Left renal pelvis (tissue), 4 donors: ENCODE results near the gene RBKS. TPM values are rescaled to one million over a fixed set of nuclear protein-coding genes. Genes with fewer than 3 reads are reported as not detected.
"Not testable (repeated sequence)": the region's sequence is repeated elsewhere in the genome, so short reads cannot be mapped to it uniquely, and the experiment has no call there.

ENCODE experiments used
- DNase-seq, 4 donors: peaks; one replicate each; pipeline ENCODE4 v3.0.0-alpha.2; 2013; ENCODE audit warnings: low read depth in 4 of 4, low spot score in 3 of 4
- polyA plus RNA-seq, 4 donors: library from polyadenylated mRNA; unstranded; fragments of 120-200 nt; gene quantifications; one replicate each; pipeline ENCODE4 v1.2.1, GENCODE V29; 2013; ENCODE audit not compliant: insufficient read length in 4 of 4

RBKS gene
- polyA plus RNA-seq, 4 donors: 2.0 to 8.6 (median 6.9) TPM

- no peak for DNase-seq
Measured at GRCh38 chr2:27907547-27907946, 17.4 kb upstream of the RBKS start.

GRCh38 chr2:27906074-27906473, 15.9 kb upstream of the RBKS start:
- DNase-seq: no peak

DNA sequence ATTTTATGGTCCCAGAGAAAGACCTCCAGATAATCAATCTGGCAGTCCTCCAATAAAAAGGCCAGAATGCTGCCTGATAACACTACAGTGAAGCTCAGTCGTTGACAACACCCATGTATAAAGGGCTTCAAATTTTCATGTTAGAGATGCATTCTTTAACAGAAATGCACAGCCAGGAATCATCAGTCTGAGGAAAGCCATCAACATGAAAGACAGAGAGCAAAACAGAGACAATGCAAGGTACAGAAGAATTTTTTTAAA, 14.1 kb upstream of the RBKS start:
- no peak for DNase-seq

DNA sequence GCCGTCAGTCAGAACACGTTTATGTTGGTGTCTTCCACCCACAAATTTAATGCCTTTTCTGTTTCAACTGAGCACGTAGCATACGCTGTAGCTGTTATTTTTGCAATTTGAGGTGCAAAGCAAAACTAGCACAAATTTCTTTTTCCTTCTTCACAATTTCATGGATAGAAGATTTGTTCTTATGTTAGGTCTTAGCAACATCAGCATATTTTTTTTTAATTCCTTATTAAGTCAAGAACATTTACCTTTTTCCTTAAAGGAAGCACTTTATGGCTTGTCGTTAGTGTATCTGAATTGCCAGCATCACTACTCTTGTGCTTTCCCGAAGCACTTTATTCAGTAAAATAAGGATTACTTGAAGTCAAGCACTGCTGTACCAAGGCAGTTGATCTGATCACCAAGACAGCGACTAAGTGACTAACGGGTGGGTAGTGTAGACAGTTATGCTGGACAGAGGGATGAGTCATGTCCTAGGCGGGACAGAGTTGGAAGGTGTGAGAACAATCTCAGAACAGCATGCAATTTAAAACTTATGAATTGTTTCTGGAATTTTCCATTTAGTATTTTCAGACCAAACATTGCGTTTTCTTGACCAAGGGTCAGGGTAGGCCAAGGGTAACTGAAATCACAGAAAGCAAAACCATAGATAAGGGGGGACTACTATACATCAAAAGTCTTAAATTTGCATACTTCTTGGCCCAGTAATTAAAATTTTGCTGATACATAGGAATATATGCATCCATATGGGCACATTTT, 13.6 kb upstream of the RBKS start:
- no peak for DNase-seq

DNA sequence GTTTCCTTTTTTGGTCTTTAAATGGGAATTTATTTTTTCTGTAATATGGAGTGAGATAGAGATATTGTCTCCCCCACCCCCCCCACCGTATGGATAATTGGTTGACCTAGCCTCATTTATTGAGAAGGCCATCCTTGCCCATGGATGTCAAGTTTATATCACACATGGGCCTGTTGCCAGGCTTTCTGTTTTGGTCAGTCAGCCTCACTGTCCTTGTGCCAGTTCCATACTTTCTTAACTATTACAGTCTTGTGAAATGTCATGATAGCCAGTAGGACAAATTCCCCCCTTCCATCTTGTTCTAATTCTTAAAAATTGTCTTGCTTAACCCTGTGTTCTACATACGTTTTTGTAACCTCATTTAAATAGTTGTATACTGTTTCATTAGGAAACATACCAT, 12.8 kb upstream of the RBKS start:
- DNase-seq: no peak

DNA sequence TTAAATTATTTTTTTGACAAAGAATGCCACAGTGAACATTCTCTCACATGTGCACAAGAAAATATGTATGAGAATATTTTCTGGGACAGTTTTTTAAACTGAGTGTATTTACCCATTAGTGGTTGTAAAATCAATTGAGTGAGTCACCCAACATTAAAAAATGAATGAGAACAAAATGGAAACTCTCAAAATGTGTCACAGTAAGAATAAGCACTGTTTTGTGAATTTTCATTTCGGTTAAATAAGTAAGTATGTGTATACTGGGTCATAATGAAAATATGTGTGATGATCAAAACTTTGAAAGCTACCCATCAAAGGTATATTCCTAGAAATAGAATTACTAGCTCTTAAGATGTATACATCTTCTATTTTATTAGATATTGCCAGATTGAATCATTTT, 11.9 kb upstream of the RBKS start:
- DNase-seq: no peak

GRCh38 chr2:27901234-27901633, 11.0 kb upstream of the RBKS start:
- no peak for DNase-seq

- DNase-seq: no peak
Measured at GRCh38 chr2:27897717-27898116, 7.5 kb upstream of the RBKS start.

GRCh38 chr2:27893006-27893405, 2.8 kb upstream of the RBKS start:
- no peak for DNase-seq

DNA sequence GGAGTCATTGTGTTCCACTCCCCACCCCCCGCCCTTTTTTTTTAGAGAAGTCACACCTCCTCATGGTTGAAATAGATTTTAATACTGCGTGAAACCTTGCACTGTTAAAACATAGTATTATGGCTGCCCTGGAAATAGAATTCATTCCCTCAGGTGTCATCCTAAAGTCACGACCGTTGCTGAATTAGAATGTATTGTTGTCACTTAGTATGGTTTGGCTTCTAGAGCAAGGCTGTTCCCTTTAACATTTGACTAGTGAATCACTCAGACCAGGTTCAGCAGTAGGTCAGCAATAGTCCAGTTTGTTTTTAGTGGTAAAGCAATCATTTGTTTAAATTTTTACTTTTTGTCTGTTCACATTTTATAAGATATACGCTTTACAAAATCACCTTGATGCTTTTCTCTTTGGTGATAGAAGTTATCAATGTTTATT, 1.5 kb upstream of the RBKS start:
- DNase-seq: no peak

GRCh38 chr2:27890924-27891672, 911 bp upstream of the RBKS start:
- DNase-seq: peak; percentile 38 to 71 (median 65)

DNA sequence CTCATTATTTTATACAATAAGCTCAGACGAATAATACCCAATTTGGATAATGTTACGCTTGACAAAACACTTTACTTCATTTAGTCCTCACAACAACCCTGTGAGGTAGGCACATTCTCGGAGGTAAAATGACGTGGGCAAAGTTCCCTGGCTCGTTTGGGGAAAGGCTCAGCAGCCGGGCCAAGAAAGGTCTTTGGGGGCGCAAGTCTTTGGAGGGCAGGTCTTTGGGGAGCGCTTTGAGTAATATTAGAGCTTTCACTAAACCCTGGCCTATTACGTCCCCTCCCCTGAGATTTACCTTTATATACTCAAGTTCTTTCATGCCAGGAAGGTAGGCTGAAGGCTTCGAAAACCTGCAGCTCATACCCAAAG, 427 bp downstream of the RBKS start:
- DNase-seq: peak in 2 of 4 donors; percentile 27 to 30

- DNase-seq: no peak
Measured at GRCh38 chr2:27888790-27889189, 1.4 kb downstream of the RBKS start.

- no peak for DNase-seq
Measured at GRCh38 chr2:27887830-27888229, 2.4 kb downstream of the RBKS start.

DNA sequence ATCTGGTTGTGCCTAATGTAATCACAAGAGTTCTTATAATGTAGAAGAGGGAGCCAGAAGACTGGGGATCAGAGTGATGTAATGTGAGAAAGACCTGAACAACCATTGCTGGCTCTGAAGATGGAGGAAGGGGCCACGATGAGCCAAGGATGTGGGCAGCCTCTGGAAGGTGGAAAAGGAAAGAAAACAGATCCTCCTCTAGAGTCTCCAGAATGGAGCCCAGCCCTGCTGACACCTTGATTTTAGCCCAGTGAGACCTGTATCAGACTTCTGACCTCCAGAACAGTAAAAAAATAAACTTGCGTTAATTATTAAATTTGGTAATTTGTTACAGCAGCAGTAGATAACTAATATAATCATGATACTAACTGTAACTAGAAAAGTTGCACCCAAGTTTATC, 3.1 kb downstream of the RBKS start:
- no peak for DNase-seq

- no peak for DNase-seq
Measured at GRCh38 chr2:27886322-27886721, 3.9 kb downstream of the RBKS start.

GRCh38 chr2:27885661-27886060, 4.5 kb downstream of the RBKS start:
- no peak for DNase-seq

- DNase-seq: no peak
Measured at GRCh38 chr2:27885234-27885633, 5.0 kb downstream of the RBKS start.

GRCh38 chr2:27884601-27885000, 5.6 kb downstream of the RBKS start:
- no peak for DNase-seq

- DNase-seq: not testable (repeated sequence)
Measured at GRCh38 chr2:27882584-27882922, 7.6 kb downstream of the RBKS start.

DNA sequence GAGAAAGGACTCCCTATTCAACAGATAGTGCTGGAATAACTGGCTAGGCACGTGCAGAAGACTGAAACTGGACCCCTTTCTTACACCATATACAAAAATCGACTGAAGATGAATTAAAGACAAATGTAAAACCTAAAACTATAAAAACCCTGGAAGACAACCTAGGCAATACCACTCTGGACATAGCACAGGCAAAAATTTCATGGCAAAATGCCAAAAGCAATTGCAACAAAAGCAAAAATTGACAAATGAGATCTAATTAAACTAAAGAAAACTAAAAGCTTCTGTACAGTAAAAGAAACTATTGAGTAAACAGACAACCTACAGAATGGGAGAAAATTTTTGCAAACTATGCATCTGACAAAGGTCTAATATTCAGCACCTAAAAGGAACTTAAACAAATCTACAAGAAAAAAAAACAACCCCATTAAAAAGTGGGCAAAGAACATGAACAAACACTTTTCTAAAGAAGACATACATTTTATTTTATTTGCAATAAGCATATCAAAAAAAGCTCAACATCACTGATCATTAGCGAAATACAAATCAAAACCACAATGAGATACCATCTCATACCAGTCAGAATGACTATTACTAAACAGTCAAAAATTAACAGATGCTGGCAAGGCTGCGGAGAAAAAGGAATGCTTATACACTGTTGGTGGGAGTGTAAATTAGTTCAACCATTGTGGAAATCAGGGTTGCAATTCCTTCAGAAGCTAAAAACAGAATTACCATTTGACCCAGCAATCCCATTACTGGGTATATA, 8.2 kb downstream of the RBKS start:
- DNase-seq: not testable (repeated sequence)

GRCh38 chr2:27878825-27879224, 11.4 kb downstream of the RBKS start:
- DNase-seq: no peak
